TTC549 (cell line): ENCODE results near the gene FAM131A.

Experiments
- FAIRE-seq: peaks from 2 replicates; lab custom pipeline; 2012; peaks lifted over from hg19 to GRCh38; lab: Jason Lieb, UNC

The FAM131A gene, protein sequence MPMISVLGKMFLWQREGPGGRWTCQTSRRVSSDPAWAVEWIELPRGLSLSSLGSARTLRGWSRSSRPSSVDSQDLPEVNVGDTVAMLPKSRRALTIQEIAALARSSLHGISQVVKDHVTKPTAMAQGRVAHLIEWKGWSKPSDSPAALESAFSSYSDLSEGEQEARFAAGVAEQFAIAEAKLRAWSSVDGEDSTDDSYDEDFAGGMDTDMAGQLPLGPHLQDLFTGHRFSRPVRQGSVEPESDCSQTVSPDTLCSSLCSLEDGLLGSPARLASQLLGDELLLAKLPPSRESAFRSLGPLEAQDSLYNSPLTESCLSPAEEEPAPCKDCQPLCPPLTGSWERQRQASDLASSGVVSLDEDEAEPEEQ

DNA sequence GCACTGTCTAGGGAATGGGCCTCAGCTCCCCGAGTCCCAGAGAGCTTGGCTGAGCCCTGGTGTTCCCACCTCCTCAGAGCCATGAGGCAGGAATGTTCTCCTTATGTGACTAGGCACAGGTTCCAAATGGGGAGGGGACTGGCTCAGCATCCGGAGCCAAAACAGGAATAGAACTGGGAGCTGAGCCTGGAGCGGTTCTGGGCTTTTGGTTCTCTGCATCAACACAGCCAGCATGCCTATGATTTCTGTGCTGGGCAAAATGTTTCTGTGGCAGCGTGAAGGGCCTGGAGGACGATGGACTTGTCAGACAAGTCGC is at the start of gene FAM131A:
Gene FAM131A, plus strand, starts transcription at position 202 of the 316 bp plus-strand sequence. Its CDS starts 31 bp downstream, at position 233.
- no peak for FAIRE-seq

DNA sequence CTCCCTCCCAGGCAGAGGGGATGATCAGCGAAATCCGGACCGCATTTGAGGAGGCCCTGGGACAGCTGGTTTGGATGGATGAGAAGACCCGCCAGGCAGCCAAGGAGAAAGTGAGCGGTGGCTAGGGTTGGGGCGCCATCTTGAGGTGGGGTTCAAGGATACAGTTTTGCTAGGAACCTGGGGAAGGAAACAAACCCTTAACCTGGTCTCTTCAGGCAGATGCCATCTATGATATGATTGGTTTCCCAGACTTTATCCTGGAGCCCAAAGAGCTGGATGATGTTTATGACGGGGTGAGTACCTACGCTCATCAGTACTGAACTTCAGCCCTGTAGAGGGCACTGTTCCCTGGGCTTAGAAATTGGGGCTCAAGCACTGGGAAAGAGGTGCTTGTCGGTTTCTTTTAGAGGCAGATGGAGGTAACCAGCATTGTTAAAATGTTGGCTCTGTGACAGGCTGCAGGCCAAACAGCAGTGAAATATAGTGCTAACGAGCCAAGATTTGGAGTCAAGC is 47.9 kb upstream of the FAM131A start:
- FAIRE-seq = no peak

DNA sequence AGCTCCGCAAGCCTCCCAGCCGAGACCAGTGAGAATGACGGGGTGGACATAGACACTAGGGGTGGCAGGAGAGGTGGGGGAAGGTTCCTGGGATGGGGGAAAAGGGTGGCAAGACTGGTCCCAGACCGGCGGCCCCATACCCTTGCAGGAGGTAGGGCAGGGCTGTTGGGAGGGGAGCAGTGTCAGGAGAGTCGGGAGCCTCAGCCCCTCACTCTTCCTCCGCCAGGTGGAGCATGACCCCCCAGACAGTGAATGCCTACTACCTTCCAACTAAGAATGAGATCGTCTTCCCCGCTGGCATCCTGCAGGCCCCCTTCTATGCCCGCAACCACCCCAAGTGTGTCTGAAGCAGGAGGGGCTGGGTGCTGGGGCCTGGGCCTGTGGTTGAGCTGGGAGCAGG is 47.1 kb upstream of the FAM131A start:
- no peak for FAIRE-seq

DNA sequence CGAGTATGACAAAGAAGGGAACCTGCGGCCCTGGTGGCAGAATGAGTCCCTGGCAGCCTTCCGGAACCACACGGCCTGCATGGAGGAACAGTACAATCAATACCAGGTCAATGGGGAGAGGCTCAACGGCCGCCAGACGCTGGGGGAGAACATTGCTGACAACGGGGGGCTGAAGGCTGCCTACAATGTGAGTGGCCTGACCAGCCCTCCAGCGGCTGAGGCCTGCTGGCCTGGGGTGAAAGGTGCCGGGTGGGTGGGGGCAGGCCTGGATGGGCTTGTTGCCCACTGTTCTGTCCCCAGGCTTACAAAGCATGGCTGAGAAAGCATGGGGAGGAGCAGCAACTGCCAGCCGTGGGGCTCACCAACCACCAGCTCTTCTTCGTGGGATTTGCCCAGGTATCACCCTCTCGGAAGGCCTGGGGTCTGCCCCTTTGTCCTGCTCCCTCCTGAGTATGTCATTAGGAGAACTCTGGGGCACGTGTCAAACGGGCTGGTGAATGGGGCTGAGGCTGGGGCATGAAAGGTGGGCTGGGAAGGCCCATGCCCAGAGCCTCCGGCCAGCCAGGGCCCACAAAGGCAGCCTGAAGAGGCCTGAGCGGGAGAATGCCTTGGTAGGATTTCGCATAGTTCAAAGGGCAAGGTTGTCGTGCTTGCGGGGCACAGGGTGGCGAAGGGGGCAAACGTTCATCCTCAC is 46.2 kb upstream of the FAM131A start:
- no peak for FAIRE-seq

DNA sequence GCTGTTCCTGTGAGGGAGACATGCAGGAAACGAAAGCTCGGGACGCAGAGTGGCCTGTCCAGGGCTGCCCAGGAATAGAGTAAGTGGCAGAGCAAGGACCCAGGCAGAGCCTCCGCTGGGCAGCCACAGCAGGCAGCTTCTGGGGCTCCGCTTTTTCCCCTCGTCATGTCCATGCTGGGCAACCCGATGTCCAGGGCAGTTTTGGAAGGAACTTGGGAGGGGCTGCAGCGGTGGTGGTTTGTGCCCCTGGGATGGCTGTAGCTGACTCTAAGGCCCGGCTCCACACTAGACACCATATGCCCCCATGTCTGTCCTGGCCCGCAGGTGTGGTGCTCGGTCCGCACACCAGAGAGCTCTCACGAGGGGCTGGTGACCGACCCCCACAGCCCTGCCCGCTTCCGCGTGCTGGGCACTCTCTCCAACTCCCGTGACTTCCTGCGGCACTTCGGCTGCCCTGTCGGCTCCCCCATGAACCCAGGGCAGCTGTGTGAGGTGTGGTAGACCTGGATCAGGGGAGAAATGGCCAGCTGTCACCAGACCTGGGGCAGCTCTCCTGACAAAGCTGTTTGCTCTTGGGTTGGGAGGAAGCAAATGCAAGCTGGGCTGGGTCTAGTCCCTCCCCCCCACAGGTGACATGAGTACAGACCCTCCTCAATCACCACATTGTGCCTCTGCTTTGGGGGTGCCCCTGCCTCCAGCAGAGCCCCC is 45.5 kb upstream of the FAM131A start:
- no peak for FAIRE-seq

DNA sequence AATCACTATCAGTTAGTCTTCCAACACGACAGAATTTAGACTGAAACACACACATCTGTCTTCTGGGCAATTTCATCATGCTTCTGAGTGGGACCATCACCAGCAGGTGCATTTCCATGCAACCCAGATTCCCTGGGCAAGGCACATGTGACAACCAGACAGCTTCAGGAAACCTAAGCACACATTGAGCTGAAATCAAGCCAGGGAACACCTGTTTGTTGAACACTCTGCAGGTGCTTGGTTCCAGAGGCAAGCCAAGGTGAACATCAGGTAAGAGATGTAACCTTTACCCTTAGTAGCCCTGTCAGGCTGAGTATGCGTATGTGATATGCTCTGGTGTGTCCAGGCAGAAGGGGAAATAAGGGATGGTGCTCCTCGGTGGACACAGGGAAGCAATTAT is 41.6 kb upstream of the FAM131A start:
- FAIRE-seq = no peak

DNA sequence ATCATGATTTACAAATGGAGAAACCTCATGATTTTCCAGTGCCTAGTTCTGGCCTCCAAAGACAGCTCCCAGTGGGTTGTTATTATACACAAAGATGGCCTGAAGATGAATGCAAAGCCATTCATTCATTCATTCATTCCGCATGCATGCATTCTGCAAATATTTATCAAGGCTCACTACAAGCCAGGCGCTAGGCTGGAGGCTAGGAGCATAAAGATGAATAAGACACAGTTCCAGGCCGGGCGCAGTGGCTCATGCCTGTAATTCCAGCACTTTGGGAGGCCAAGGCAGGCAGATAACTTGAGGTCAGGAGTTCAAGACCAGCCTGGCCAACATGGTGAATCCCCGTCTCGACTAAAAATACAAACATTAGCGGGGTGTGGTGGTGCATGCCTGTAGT is 40.8 kb upstream of the FAM131A start:
- FAIRE-seq = no peak

DNA sequence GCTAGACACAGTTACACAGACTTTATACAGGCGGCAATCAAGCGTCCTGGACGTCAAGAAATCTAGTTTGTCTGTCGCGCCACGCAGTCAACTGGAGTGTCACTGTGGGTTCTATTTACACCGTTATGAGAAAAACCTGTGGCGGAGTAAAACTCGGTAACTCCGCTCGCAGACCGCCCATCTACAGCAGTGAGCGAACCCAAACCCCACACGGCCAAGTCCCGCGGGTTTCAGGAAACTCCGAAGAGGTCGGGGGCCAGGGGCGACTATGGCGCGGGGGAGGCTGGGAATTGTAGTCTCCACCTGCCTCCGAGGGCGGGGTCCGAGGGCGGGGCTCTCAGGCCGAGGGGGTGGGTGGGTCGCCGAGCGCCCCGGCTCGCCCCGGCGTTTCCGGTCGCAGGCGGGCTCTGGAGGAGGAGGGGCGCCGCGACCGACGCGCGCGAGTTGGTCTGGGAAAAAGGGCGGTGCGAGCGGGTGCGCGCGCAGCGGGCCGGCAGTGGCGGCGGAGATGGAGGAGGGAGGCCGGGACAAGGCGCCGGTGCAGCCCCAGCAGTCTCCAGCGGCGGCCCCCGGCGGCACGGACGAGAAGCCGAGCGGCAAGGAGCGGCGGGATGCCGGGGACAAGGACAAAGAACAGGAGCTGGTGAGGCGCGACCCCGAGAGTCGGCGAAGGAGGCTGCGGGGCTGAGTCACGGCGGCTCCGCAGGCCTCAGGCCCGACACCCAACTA is 38.5 kb upstream of the FAM131A start, which contains the start of gene PSMD2:
Gene PSMD2, plus strand, starts transcription at position 483 of the 729 bp plus-strand sequence. Its CDS starts 26 bp downstream, at position 509.
- FAIRE-seq = no peak

DNA sequence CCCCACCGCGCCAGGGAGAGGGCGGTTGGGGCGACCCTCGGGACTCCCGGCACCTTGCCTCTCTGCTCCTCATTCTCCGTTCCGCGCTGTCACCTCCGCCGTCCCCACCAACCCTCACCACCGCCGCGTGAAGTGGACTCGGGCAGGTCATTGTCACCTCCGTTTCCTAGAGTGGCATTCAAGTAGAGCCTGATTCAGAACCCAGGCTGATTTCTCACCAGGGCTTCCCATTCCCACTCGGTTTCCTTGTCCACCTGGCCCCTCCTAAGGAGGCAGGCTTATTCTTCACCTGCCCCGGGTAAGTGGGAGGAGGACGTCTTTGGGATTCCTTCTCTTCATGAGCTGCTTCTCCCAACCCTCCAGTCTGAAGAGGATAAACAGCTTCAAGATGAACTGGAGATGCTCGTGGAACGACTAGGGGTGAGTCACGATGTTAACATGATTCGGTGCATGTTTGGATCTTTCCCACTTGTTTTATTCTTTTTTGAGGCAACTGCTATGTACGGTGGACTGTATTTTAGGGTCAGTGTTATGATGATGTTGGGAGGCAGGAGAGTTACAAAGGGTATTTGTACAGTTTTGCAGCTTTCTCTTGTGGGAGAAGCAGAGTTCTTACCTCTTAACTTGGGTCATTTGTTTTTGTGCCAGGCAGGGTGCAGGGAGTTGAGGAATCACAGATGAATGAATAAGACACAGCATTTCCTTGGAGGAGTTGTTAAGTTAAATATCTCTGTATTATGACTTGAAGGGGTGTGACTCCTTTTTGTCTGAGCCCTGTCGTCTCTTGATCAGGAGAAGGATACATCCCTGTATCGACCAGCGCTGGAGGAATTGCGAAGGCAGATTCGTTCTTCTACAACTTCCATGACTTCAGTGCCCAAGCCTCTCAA is 37.7 kb upstream of the FAM131A start:
- FAIRE-seq = no peak

DNA sequence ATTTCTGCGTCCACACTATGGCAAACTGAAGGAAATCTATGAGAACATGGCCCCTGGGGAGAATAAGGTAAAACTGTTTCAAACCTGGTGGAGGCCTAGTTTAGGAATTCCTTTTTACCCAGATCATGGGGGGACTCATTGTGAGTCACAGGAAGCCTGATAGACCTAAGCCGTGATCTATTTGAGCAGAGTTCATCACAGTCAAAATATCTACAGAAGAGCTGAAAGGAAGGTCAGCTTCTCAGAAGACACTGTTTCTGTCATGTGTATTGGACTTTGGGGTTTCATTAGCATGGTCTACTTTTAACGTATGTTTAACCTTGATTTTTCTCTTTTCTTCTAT is 37.1 kb upstream of the FAM131A start:
- no peak for FAIRE-seq

DNA sequence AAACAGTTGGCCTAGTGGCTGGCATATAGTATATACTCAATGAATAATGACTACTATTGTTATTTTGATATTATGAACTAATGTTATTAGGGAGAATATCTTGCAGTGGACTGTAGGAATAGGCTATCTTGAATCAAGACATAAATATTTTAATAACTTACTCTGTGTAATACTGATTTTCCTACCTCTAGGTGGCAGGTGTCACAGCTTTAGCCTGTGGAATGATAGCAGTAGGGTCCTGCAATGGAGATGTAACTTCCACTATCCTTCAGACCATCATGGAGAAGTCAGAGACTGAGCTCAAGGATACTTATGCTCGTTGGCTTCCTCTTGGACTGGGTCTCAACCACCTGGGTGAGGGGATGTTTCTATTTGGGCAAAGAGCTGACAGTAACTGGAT is 31.8 kb upstream of the FAM131A start:
- FAIRE-seq = no peak

DNA sequence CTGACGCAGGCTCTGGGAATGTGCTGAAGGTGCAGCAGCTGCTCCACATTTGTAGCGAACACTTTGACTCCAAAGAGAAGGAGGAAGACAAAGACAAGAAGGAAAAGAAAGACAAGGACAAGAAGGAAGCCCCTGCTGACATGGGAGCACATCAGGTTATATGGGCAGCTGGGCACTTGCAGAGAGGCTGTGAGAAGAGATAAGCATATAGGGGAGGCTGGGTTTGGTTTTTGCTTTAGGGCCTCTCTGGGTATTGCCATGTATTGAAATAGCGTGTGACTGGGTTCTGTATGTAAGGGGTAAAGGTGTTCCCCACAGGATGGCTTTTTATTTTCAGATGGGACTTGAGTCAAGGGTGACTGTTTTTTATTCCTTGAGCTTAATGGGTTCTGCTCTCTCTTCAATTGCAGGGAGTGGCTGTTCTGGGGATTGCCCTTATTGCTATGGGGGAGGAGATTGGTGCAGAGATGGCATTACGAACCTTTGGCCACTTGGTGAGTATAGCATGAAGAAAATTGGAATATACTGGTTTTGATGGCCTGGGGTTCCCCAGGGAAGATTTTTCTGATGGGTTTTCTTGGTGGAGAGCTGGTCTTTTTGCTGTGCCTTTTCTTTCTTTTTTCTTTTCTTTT is 30.9 kb upstream of the FAM131A start:
- FAIRE-seq = no peak

DNA sequence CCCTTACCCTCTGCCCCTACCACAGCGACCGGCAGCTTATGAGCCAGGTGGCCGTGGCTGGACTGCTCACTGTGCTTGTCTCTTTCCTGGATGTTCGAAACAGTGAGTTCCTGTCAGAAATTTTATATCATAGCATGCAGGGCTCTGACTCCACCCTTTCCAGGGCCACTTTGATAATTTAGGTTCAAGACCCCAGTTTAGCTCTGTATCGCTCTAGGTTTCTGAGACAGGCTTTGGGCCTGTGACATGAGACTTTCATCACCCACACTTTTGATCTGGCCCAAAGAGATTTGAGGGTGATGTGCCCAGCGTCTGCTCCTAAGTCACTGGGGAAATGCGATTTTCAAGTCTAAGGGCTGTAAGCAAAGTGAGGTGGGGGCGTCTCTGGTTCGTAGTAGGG is 29.5 kb upstream of the FAM131A start:
- FAIRE-seq = no peak

DNA sequence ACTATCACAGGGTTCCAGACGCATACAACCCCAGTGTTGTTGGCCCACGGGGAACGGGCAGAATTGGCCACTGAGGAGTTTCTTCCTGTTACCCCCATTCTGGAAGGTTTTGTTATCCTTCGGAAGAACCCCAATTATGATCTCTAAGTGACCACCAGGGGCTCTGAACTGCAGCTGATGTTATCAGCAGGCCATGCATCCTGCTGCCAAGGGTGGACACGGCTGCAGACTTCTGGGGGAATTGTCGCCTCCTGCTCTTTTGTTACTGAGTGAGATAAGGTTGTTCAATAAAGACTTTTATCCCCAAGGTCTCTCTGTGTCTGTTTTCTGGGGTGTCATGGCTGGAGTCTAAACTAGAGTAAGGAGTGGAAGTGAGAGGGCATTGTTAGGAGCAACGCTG is 28.7 kb upstream of the FAM131A start:
- no peak for FAIRE-seq

DNA sequence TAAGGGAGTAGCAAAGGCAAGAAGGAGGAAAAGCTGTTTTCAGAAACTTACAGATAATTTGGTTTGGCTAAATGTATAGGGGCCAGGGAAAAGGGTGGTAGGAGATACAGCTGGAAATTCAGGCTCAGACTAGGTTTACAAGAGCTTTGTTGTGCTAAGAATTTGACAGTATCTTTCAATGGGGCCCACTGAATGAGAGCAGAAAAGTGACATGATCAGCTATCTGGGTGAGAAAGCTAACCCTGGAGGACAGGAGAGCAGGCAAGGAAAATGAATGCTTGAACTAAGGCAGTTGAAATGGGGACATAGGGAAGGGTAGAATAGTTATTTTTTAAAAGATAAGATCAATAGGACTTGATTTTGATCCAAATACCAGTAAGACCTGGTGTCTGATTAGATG is 25.8 kb upstream of the FAM131A start:
- FAIRE-seq = no peak

DNA sequence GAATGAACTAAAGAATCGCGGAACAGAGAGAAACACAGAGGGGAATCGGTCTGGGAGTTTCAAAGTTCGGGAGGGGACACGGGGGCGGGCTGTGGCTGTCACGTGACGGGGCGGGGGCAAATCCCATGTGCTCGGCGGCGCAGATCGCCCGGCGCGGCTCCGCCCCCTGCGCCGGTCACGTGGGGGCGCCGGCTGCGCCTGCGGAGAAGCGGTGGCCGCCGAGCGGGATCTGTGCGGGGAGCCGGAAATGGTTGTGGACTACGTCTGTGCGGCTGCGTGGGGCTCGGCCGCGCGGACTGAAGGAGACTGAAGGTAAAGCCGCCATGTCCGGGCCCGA is 23.1 kb upstream of the FAM131A start, which contains the start of gene EIF4G1:
Gene EIF4G1, plus strand, starts transcription at position 244 of the 337 bp plus-strand sequence. CDS start 1,191 bp downstream, outside the sequence.
- FAIRE-seq = no peak

DNA sequence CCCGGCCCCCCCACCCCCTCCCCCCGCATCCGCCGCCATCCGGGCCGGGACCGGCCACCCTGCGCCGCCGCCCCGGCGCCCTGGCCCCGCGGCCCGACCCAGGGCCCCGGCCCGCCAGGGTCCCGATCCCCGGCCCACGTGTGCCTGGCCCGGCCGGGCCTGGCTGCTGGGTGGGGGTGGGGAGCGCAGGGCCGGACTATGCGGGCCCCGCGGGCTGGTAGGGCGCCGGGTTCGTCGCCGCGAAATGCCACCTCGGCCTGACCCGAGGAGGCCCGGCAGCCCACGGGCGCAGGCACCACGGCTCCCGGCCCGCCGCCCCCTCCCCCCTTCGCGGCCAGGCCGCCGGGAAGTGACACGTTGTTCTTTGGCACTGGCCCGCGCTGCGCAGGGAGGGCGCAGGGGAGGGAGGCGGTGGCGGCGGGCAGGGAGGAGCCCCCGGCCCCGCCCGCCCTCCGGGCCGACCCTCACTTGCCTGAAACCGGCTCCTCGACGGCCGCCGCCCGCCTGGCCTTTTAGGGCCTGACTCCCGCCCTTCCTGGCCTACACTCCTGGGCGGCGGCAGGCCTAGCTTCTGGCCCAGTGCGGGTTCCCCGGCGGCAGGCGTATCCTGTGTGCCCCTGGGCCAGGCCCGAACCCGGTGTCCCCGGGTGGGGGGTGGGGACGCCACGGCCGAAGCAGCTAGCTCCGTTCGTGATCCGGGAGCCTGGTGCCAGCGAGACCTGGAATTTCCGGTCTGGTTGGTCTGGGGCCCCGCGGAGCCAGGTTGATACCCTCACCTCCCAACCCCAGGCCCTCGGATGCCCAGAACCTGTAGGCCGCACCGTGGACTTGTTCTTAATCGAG is 22.5 kb upstream of the FAM131A start:
- FAIRE-seq = no peak

DNA sequence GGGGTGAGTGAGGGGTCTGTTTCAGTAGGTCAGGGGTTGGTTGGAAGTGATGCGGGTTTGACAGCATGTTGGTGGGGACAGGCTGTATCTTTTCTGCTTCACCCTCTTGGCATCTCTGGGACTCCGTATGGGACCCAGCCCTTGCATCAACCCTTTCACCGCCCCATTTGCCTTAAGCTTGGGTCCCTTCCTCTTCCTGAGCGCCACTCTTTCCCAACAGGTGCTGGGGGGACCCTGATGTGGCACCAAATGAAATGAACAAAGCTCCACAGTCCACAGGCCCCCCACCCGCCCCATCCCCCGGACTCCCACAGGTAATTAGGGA is 21.9 kb upstream of the FAM131A start:
- no peak for FAIRE-seq

DNA sequence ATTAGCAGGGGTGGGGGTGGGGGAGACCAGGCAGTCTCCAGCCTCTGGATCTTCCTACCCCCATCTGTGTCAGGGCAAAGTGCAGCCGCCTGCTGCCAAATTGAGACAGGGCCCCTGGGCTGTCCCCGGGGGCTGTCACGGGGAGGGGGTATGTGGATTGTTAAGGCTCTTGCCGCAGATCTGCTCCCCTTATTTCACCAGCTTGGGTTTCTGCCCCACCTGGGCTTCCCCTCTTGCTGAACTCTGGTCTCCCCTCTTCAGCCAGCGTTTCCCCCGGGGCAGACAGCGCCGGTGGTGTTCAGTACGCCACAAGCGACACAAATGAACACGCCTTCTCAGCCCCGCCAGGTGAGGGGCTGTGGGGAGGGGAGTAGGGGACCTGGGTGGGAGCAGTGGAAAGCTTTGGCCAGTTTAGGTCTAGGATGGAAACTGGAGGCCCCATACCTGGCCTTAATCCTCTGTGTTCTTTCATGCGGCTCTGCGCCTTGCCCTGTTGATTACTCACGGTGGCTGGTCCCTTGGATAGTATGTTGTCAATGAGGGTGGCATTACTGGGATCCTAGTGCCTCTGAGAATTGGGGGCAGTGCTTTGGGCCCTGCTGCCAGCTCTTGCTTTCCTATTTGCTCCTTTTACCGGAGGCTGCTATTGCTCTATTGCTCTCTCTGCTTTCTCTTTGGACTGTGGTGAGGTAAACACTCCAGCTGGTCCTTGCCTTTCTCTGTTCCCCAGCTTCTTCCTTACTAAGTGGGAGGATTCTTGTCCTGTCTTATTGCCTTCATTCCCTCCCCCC is 21.3 kb upstream of the FAM131A start:
- no peak for FAIRE-seq
